ENCODE data around the gene ZNF76. TPM values are rescaled to one million over a fixed set of nuclear protein-coding genes. Genes with fewer than 3 reads are reported as not detected.

ZNF76 gene
- total RNA-seq, 1 donor from 2014 or later = 12.7 TPM

- Histone ChIP-seq H3K27ac (ENCODE audit: low read depth, low read length) (no peak overlapping the region), H2AFZ (ENCODE audit: low read depth, low read length) (no peak overlapping the region)
Measured at GRCh38 chr6:35260591-35261570, 1.3 kb downstream of the ZNF76 start.

DNA sequence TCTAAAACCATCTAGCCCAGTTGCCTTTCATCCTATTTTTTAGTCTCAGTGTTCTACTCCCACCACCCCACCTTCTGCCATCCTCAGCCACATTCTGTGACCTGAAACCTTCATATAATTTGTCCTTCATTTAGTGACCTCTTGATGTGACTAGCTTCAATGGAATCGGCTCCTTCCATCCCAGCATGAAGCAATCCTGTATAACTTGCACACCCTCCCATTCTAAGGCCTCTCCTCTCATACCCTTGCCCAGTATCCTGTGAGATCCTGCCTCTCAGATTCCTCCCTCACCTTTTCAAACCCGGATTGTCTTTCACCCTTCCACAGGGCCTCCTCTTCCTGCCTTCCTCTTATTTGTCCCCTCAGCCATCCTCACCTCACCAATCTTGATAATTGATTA is 3.1 kb downstream of the ZNF76 start:
- Histone ChIP-seq H3K9me3 (ENCODE audit: insufficient read depth, low read depth, low read length) (no peaks in the 10 kb centered on the region), H3K27ac (ENCODE audit: low read depth, low read length) (no peak overlapping the region), H3K4me1 (ENCODE audit: insufficient read depth, low read length) (peaks cover 20% of the 10 kb centered on the region), H2AFZ (ENCODE audit: low read depth, low read length) (no peak overlapping the region), H4K20me1 (ENCODE audit: insufficient read depth, low read length) (peaks cover 6% of the 10 kb centered on the region), H3K79me2 (ENCODE audit: insufficient read depth, low read length) (peaks cover 29% of the 10 kb centered on the region), H3K36me3 (ENCODE audit: insufficient read depth, low read length) (no peaks in the 10 kb centered on the region), H3K4me3 (ENCODE audit: insufficient read depth, low read depth, low read length) (no peak overlapping the region), H3K9ac (ENCODE audit: low read length) (no peak overlapping the region), H3K4me2 (ENCODE audit: low read length) (peak overlapping the region; percentile 25), H3K27me3 (ENCODE audit: insufficient read depth, low read length) (no peaks in the 10 kb centered on the region)
- H3K27ac Mint-ChIP-seq (ENCODE audit: unreplicated experiment) = peak overlapping the region; percentile 44
- TF ChIP-seq, protein P1, sequence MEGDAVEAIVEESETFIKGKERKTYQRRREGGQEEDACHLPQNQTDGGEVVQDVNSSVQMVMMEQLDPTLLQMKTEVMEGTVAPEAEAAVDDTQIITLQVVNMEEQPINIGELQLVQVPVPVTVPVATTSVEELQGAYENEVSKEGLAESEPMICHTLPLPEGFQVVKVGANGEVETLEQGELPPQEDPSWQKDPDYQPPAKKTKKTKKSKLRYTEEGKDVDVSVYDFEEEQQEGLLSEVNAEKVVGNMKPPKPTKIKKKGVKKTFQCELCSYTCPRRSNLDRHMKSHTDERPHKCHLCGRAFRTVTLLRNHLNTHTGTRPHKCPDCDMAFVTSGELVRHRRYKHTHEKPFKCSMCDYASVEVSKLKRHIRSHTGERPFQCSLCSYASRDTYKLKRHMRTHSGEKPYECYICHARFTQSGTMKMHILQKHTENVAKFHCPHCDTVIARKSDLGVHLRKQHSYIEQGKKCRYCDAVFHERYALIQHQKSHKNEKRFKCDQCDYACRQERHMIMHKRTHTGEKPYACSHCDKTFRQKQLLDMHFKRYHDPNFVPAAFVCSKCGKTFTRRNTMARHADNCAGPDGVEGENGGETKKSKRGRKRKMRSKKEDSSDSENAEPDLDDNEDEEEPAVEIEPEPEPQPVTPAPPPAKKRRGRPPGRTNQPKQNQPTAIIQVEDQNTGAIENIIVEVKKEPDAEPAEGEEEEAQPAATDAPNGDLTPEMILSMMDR (IDR thresholded peaks at IDR 0.05; ENCODE audit: insufficient read depth, low read depth, low read length) = no peak
- TF ChIP-seq EZH2 (IDR thresholded peaks at IDR 0.05; ENCODE audit: insufficient read depth, low read length) = no peak
- H3K4me1 Mint-ChIP-seq (ENCODE audit: low read depth, unreplicated experiment) = peaks cover 14% of the 10 kb centered on the region
- H3K9me3 Mint-ChIP-seq (ENCODE audit: unreplicated experiment) = no peaks in the 10 kb centered on the region
- peak overlapping the region; percentile 2 for H3K4me3 Mint-ChIP-seq (ENCODE audit: unreplicated experiment)
- H3K36me3 Mint-ChIP-seq (ENCODE audit: low read depth, unreplicated experiment) = no peaks in the 10 kb centered on the region
- no peaks in the 10 kb centered on the region for H3K27me3 Mint-ChIP-seq (ENCODE audit: low read depth, unreplicated experiment)
- DNase-seq (ENCODE audit: low read depth) (no peak), FAIRE-seq (no peak)

More at GRCh38 chr6:35260591-35261570, 1.3 kb downstream of the ZNF76 start:
- Mint-ChIP-seq H3K9me3 (ENCODE audit: unreplicated experiment) (no peaks in the 10 kb centered on the region), H3K27me3 (ENCODE audit: low read depth, unreplicated experiment) (no peaks in the 10 kb centered on the region), H3K27ac (ENCODE audit: unreplicated experiment) (peak overlapping the region; percentile 72), H3K4me1 (ENCODE audit: low read depth, unreplicated experiment) (peaks cover 16% of the 10 kb centered on the region), H3K36me3 (ENCODE audit: low read depth, unreplicated experiment) (no peaks in the 10 kb centered on the region), H3K4me3 (ENCODE audit: unreplicated experiment) (peak overlapping the region; percentile 94)
- peak overlapping the region; percentile 98 for H3K4me3 ChIP-seq (ENCODE audit: insufficient read depth, low read depth, low read length)
- peak overlapping the region; percentile 97 for H3K9ac ChIP-seq (ENCODE audit: low read length)
- FAIRE-seq = no peak
- H4K20me1 ChIP-seq (ENCODE audit: insufficient read depth, low read length) = peaks cover 5% of the 10 kb centered on the region
- H3K36me3 ChIP-seq (ENCODE audit: insufficient read depth, low read length) = no peaks in the 10 kb centered on the region
- TF ChIP-seq, protein P1 (IDR thresholded peaks at IDR 0.05; ENCODE audit: insufficient read depth, low read depth, low read length) = no peak
- TF ChIP-seq EZH2 (IDR thresholded peaks at IDR 0.05; ENCODE audit: insufficient read depth, low read length) = no peak
- H3K9me3 ChIP-seq (ENCODE audit: insufficient read depth, low read depth, low read length) = no peaks in the 10 kb centered on the region
- no peaks in the 10 kb centered on the region for H3K27me3 ChIP-seq (ENCODE audit: insufficient read depth, low read length)
- peaks cover 33% of the 10 kb centered on the region for H3K79me2 ChIP-seq (ENCODE audit: insufficient read depth, low read length)
- H3K4me2 ChIP-seq (ENCODE audit: low read length) = peak overlapping the region; percentile 95
- H3K4me1 ChIP-seq (ENCODE audit: insufficient read depth, low read length) = peaks cover 20% of the 10 kb centered on the region
- DNase-seq (ENCODE audit: low read depth) = no peak
